Liver (tissue), 9 donors: ENCODE data around the gene FOSL2. TPM values are rescaled to one million over a fixed set of nuclear protein-coding genes. Genes with fewer than 3 reads are reported as not detected.

ENCODE experiments used
- DNase-seq: peaks from one replicate; pipeline ENCODE4 v3.0.0-alpha.2; 2017; ENCODE audit warnings: low spot score
- H3K27ac ChIP-seq, 2 donors: one replicate each; pipeline ENCODE4 v1.7.0; 2013; ENCODE audit warnings: inconsistent platforms in 2 of 2, low read length in 2 of 2, control low read depth in 1 of 2, low read depth in 1 of 2, mild to moderate bottlenecking in 1 of 2
- H3K27me3 ChIP-seq, 4 donors: one replicate each; pipeline versions ENCODE4 v1.6.1 to v1.7.0; 2013; ENCODE audit warnings: low read length in 3 of 4, inconsistent platforms in 1 of 4, mild to moderate bottlenecking in 1 of 4, moderate library complexity in 1 of 4; ENCODE audit not compliant: control insufficient read depth in 4 of 4, insufficient read depth in 4 of 4
- H3K36me3 ChIP-seq, 4 donors: one replicate each; pipeline versions ENCODE4 v1.6.1 to v1.7.0; 2013; ENCODE audit warnings: low read length in 3 of 4, mild to moderate bottlenecking in 3 of 4, low read depth in 1 of 4, moderate library complexity in 1 of 4; ENCODE audit not compliant: control insufficient read depth in 4 of 4, insufficient read depth in 3 of 4
- H3K4me1 ChIP-seq, 4 donors: one replicate each; pipeline versions ENCODE4 v1.6.1 to v1.7.0; 2013; ENCODE audit warnings: low read length in 3 of 4, mild to moderate bottlenecking in 3 of 4, moderate library complexity in 1 of 4; ENCODE audit not compliant: control insufficient read depth in 4 of 4, insufficient read depth in 4 of 4
- H3K4me3 ChIP-seq, 3 donors: one replicate each; pipeline versions ENCODE4 v1.6.1 to v1.7.0; 2013; ENCODE audit warnings: low read length in 3 of 3, control low read depth in 1 of 3, low read depth in 1 of 3, mild to moderate bottlenecking in 1 of 3
- H3K9ac ChIP-seq, 2 donors: one replicate each; pipeline ENCODE4 v1.7.0; 2013; ENCODE audit warnings: low read length in 2 of 2, mild to moderate bottlenecking in 2 of 2, moderate library complexity in 2 of 2, control low read depth in 1 of 2, low read depth in 1 of 2
- H3K9me3 ChIP-seq, 4 donors: one replicate each; pipeline versions ENCODE4 v1.6.1 to v1.7.0; 2013; ENCODE audit warnings: low read length in 3 of 4; ENCODE audit not compliant: control insufficient read depth in 4 of 4
- ATF3 ChIP-seq: IDR thresholded peaks from 2 replicates; pipeline ENCODE4 v1.6.1; 2016; ENCODE audit warnings: antibody characterized with exemption
- CTCF ChIP-seq: fragments of 150-350 bp; IDR thresholded peaks from 2 replicates; pipeline ENCODE4 v1.5.1; 2017; ENCODE audit warnings: improper control_type of control experiment, low read depth, low read length; ENCODE audit not compliant: missing input control
- EGR1 ChIP-seq, 2 donors: IDR thresholded peaks; 2 replicates each; pipeline ENCODE4 v1.6.1; 2016 to 2018; ENCODE audit warnings: antibody characterized with exemption in 2 of 2, low read depth in 2 of 2
- FOXA1 ChIP-seq: IDR thresholded peaks from 2 replicates; pipeline ENCODE4 v1.6.1; 2016; ENCODE audit warnings: antibody characterized with exemption
- FOXA2 ChIP-seq: IDR thresholded peaks from 2 replicates; pipeline ENCODE4 v1.6.1; 2016; ENCODE audit warnings: antibody characterized with exemption
- HNF4A ChIP-seq, 2 donors: conservative IDR thresholded peaks; 2 replicates each; pipeline ENCODE4 v1.6.1; 2016; ENCODE audit warnings: antibody characterized with exemption in 2 of 2, mild to moderate bottlenecking in 2 of 2
- HNF4G ChIP-seq: IDR thresholded peaks from 2 replicates; pipeline ENCODE4 v1.6.1; 2016; ENCODE audit warnings: antibody characterized with exemption
- JUND ChIP-seq, 2 donors: IDR thresholded peaks; 2 replicates each; pipeline ENCODE4 v1.6.1; 2016; ENCODE audit warnings: antibody characterized with exemption in 2 of 2
- MAX ChIP-seq: IDR thresholded peaks from 2 replicates; pipeline ENCODE4 v1.6.1; 2016; ENCODE audit warnings: antibody characterized with exemption
- NR2F2 ChIP-seq: IDR thresholded peaks from 2 replicates; pipeline ENCODE4 v1.6.1; 2016; ENCODE audit warnings: antibody characterized with exemption
- RAD21 ChIP-seq, 2 donors: IDR thresholded peaks; 2 replicates each; pipeline ENCODE4 v1.6.1; 2016; ENCODE audit warnings: antibody characterized with exemption in 2 of 2, mild to moderate bottlenecking in 2 of 2
- REST ChIP-seq: IDR thresholded peaks from 2 replicates; pipeline ENCODE4 v1.6.1; 2016; ENCODE audit warnings: antibody characterized with exemption, mild to moderate bottlenecking
- RXRA ChIP-seq, 2 donors: IDR thresholded peaks; 2 replicates each; pipeline ENCODE4 v1.6.1; 2017 to 2018; ENCODE audit warnings: antibody characterized with exemption in 2 of 2, mild to moderate bottlenecking in 1 of 2
- SP1 ChIP-seq: IDR thresholded peaks from 2 replicates; pipeline ENCODE4 v1.6.1; 2018; ENCODE audit warnings: antibody characterized with exemption, mild to moderate bottlenecking
- TAF1 ChIP-seq: conservative IDR thresholded peaks from 2 replicates; pipeline ENCODE4 v1.6.1; 2016; ENCODE audit warnings: antibody characterized with exemption, mild to moderate bottlenecking
- YY1 ChIP-seq: IDR thresholded peaks from 2 replicates; pipeline ENCODE4 v1.6.1; 2016; ENCODE audit warnings: antibody characterized with exemption, mild to moderate bottlenecking
- ZBTB33 ChIP-seq: IDR thresholded peaks from 2 replicates; pipeline ENCODE4 v1.6.1; 2016; ENCODE audit warnings: antibody characterized with exemption
- WGBS: extraction: QIAGEN DNeasy Blood & Tissue Kit; methylation state at CpG from one replicate; pipeline ENCODE4 v1.1.7; 2013; 5-methylcytosine and 5-hydroxymethylcytosine counted together
- polyA plus RNA-seq, 2 donors: library from polyadenylated mRNA; stranded (reverse) in 1 of 2; unstranded in 1 of 2; fragments of 200-250 nt in 1 of 2; fragments of >200 nt in 1 of 2; fragmentation: Nextera tagmentation in 1 of 2; extraction: Ambion mirVana in 1 of 2; gene quantifications; one replicate each; pipeline versions ENCODE4 v1.2.1 to v1.2.3, GENCODE V29; 2013 to 2015
- total RNA-seq, 2 donors: library from RNA; depleted of rRNA; stranded (reverse); fragments of >200 nt; gene quantifications; one replicate each; pipeline ENCODE4 v1.2.3, GENCODE V29; 2014
- donor health status: healthy.
- donor health status: healthy.
- donor health status: healthy.
- donor health status: healthy.
- donor health status: healthy.

Gene FOSL2
- total and polyA plus RNA-seq, 4 donors: 1.9 to 10.7 (median 2.6) TPM

- Histone ChIP-seq H3K4me1 (no peaks in the 10 kb centered on the region), H3K27ac (peak overlapping the region; percentile 33 to 36), H3K36me3 (no peaks in the 10 kb centered on the region), H3K9me3 (no peaks in the 10 kb centered on the region), H3K4me3 (no peak overlapping the region), H3K9ac (no peak overlapping the region), H3K27me3 (no peaks in the 10 kb centered on the region)
- 77% methylated on average over 8 of the region's 8 CpGs for WGBS
- TF ChIP-seq EGR1 (IDR thresholded peaks at IDR 0.05; ENCODE audit: low read depth in 2 of 2) (no peak), FOXA1 (no peak), MAX (no peak), REST (no peak), SP1 (no peak), FOXA2 (no peak), HNF4A (conservative IDR thresholded peaks at IDR 0.05) (no peak), JUND (IDR thresholded peaks at IDR 0.05) (no peak), ZBTB33 (no peak), TAF1 (no peak), RAD21 (IDR thresholded peaks at IDR 0.05) (no peak), ATF3 (no peak), NR2F2 (no peak), CTCF (no peak), HNF4G (no peak)
- DNase-seq: no peak
Observed at GRCh38 chr2:28447943-28448792, 55.5 kb downstream of the FOSL2 start.

- 92% methylated on average over 3 of the region's 3 CpGs for WGBS
- H3K9me3 ChIP-seq: no peaks in the 10 kb centered on the region
- no peaks in the 10 kb centered on the region for H3K4me1 ChIP-seq
- no peaks in the 10 kb centered on the region for H3K36me3 ChIP-seq
- H3K4me3 ChIP-seq: no peak overlapping the region
- no peak for DNase-seq
- no peaks in the 10 kb centered on the region for H3K27me3 ChIP-seq
- no peak overlapping the region for H3K9ac ChIP-seq
- H3K27ac ChIP-seq: peak overlapping the region; percentile 33 to 36
- TF ChIP-seq RAD21 (IDR thresholded peaks at IDR 0.05) (no peak), JUND (IDR thresholded peaks at IDR 0.05) (no peak), ATF3 (no peak), FOXA1 (no peak), ZBTB33 (no peak), HNF4G (no peak), RXRA (IDR thresholded peaks at IDR 0.05) (no peak), TAF1 (no peak), YY1 (no peak), EGR1 (IDR thresholded peaks at IDR 0.05; ENCODE audit: low read depth in 2 of 2) (no peak), HNF4A (conservative IDR thresholded peaks at IDR 0.05) (no peak), NR2F2 (no peak), CTCF (no peak), SP1 (no peak)
Observed at GRCh38 chr2:28448793-28449100, 56.1 kb downstream of the FOSL2 start.
